Muscle layer of colon (tissue), 2 donors: Measurements from ENCODE around the gene MRPL49.

Experiments used
- H3K27ac ChIP-seq: one replicate; pipeline ENCODE4 v1.7.0; 2013; ENCODE audit warnings: low read depth, mild to moderate bottlenecking, low read length, moderate library complexity
- H3K27me3 ChIP-seq, 2 donors: one replicate each; pipeline ENCODE4 v1.7.0; 2013; ENCODE audit warnings: low read length in 2 of 2, mild to moderate bottlenecking in 2 of 2; ENCODE audit not compliant: insufficient read depth in 2 of 2, control insufficient read depth in 1 of 2
- H3K36me3 ChIP-seq: one replicate; pipeline ENCODE4 v1.7.0; 2013; ENCODE audit warnings: mild to moderate bottlenecking, low read length; ENCODE audit not compliant: insufficient read depth
- H3K4me1 ChIP-seq: one replicate; pipeline ENCODE4 v1.7.0; 2013; ENCODE audit warnings: mild to moderate bottlenecking, low read length; ENCODE audit not compliant: insufficient read depth
- H3K4me3 ChIP-seq, 2 donors: one replicate each; pipeline ENCODE4 v1.7.0; 2013; ENCODE audit warnings: low read length in 2 of 2, low read depth in 1 of 2, mild to moderate bottlenecking in 1 of 2, moderate library complexity in 1 of 2
- H3K9ac ChIP-seq: one replicate; pipeline ENCODE4 v1.7.0; 2013; ENCODE audit warnings: low read length
- H3K9me3 ChIP-seq: one replicate; pipeline ENCODE4 v1.7.0; 2013; ENCODE audit warnings: mild to moderate bottlenecking, low read length
- donor health status: abdominal sarcoma.
- donor health status: Adenocarcinoma of cecum.

MRPL49 gene

DNA sequence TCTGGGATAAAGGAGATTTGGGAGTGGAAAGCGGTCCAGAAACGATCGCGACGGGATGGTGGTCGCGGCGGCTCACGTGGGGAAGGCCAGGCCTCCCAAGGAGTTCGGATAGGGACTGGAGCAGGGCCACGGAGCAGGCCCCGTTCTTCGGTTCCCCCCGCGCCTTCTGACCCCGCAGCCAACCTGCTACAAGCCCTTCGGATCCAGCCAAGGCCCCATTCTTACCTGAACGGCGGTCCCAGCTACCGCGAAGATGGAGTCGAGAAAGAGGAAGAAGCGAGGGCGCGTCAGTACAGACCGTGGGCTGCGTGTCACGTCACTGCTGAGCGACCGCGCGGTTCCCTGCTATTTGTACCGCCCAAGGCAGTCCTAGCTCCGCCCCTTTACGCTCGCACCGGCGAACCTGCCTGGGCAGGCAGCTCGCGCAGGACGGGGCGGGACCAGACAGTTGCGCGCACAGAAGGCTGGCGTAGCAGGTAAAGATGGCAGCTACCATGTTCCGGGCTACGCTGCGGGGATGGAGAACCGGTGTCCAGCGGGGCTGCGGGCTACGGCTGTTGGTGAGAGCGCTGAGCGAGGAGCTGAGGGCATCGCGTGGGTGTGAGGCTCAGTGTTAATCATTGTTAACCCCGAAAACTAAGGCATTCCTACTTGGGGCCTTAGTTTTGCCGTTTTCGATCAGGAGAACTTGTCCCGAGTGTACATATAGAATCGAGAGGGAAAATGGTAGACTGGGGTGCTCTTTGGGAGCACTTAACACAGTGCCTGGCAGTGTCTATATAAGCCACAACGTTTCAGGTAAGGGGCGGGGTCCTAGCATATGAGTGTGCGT lies at the start of gene MRPL49, which contains the start of gene FAU:
Gene MRPL49 (plus strand): TSS at position 457 of the 832 bp plus-strand sequence. CDS start 26 bp downstream, at position 483.
Gene FAU (minus strand): TSS at position 270 of the 832 bp plus-strand sequence. CDS start 321 bp downstream, outside the sequence.
- peak within 1 kb of the TSS; percentile 79 for H3K9ac ChIP-seq
- peak within 1 kb of the TSS; percentile 73 to 88 for H3K4me3 ChIP-seq
- H3K9me3 ChIP-seq = no peaks in the 10 kb centered on the region
- peak within 1 kb of the TSS; percentile 98 for H3K27ac ChIP-seq
- H3K27me3 ChIP-seq = no peaks in the 10 kb centered on the region
- peaks cover 11% of the 10 kb centered on the region for H3K4me1 ChIP-seq
- peaks cover 50% of the 10 kb centered on the region for H3K36me3 ChIP-seq

GRCh38 chr11:65072631-65072966 lies 49.5 kb upstream of the MRPL49 start:
- H3K4me1 ChIP-seq = no peaks in the 10 kb centered on the region
- no peaks in the 10 kb centered on the region for H3K27me3 ChIP-seq
- no peak overlapping the region for H3K9ac ChIP-seq
- no peaks in the 10 kb centered on the region for H3K9me3 ChIP-seq
- H3K27ac ChIP-seq = no peak overlapping the region
- no peaks in the 10 kb centered on the region for H3K36me3 ChIP-seq
- no peak overlapping the region for H3K4me3 ChIP-seq

DNA sequence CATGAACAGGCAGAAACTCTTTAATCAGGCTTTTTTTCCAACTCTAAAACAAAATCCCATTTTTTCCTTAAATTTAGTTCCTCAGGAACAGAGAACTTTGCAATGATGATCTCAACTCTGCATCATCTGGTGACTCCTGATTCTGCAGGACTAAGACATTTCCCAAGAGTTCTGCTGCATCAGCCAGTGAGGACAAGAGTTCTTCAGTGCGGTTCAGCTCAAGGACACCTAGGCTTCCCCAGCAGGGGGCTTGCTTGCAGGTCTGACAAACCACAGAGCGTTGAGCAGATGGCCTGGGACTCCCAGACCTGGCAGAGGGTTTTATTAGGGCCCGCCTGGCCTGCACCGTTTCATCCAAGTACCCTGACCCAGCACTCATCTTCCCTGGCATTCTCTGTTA lies 44.7 kb upstream of the MRPL49 start:
- H3K4me3 ChIP-seq = no peak overlapping the region
- no peaks in the 10 kb centered on the region for H3K9me3 ChIP-seq
- no peaks in the 10 kb centered on the region for H3K36me3 ChIP-seq
- no peak overlapping the region for H3K27ac ChIP-seq
- H3K27me3 ChIP-seq = no peaks in the 10 kb centered on the region
- no peak overlapping the region for H3K9ac ChIP-seq
- no peaks in the 10 kb centered on the region for H3K4me1 ChIP-seq

- H3K4me3 ChIP-seq = no peak overlapping the region
- peaks cover under 1% of the 10 kb centered on the region for H3K4me1 ChIP-seq
- no peak overlapping the region for H3K9ac ChIP-seq
- no peaks in the 10 kb centered on the region for H3K36me3 ChIP-seq
- H3K27ac ChIP-seq = no peak overlapping the region
- no peaks in the 10 kb centered on the region for H3K9me3 ChIP-seq
- no peaks in the 10 kb centered on the region for H3K27me3 ChIP-seq
These were observed 44.0 kb upstream of the MRPL49 start for GRCh38 chr11:65078151-65078550.

DNA sequence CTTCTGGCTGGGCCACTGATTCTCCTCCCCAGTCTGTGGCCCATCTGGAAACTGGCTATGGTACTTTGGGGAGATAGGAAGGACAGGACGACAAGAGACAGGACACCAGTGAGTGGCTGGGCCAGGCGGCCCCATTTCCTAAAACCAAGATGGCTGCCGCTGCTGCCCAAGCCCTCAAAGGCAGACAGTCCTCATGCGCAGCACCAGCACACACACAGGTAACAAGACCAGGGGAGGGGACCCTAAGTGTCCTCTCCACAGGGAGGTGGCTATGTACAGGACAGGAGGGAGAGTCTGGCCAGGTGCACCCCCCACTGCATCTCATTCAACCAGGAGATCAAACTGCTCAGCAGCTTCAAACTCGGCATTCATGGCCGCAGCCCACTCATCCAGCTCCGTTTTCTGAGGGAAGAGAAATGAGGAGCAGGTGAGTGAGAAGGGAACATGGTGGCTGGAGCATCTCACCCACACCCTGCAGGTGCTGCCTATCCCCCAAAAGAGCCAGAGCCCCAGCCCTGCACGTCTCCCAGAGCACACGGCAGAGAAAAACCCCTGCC lies 43.3 kb upstream of the MRPL49 start:
- Histone ChIP-seq H3K9ac (no peak overlapping the region), H3K4me1 (peaks cover 6% of the 10 kb centered on the region), H3K27ac (no peak overlapping the region)

GRCh38 chr11:65083134-65083833 lies 38.8 kb upstream of the MRPL49 start:
- Histone ChIP-seq H3K9ac (no peak overlapping the region), H3K4me3 (peak overlapping the region; percentile 40 to 92), H3K27me3 (no peaks in the 10 kb centered on the region), H3K36me3 (peaks cover 31% of the 10 kb centered on the region), H3K4me1 (peaks cover 18% of the 10 kb centered on the region), H3K27ac (peak overlapping the region; percentile 37), H3K9me3 (no peaks in the 10 kb centered on the region)

More for the DNA sequence above, 43.3 kb upstream of the MRPL49 start:
- no peak overlapping the region for H3K4me3 ChIP-seq
- no peaks in the 10 kb centered on the region for H3K36me3 ChIP-seq
- no peaks in the 10 kb centered on the region for H3K27me3 ChIP-seq
- no peaks in the 10 kb centered on the region for H3K9me3 ChIP-seq

- Histone ChIP-seq H3K27me3 (no peaks in the 10 kb centered on the region), H3K4me1 (peaks cover 18% of the 10 kb centered on the region), H3K27ac (peak within 1 kb of the TSS; percentile 97), H3K4me3 (peak within 1 kb of the TSS; percentile 40 to 92), H3K9me3 (no peaks in the 10 kb centered on the region), H3K36me3 (peaks cover 31% of the 10 kb centered on the region), H3K9ac (peak within 1 kb of the TSS; percentile 95)
These were observed 38.1 kb upstream of the MRPL49 start, which contains the start of the genes CDCA5 and ZFPL1 for GRCh38 chr11:65083834-65084597. CDCA5 (minus strand) TSS chr11:65084040; CDS start chr11:65083978, 62 bp downstream. ZFPL1 (plus strand) TSS chr11:65084222; CDS start chr11:65084699, 477 bp downstream.

- Histone ChIP-seq H3K36me3 (peaks cover 31% of the 10 kb centered on the region), H3K27ac (peak overlapping the region; percentile 97), H3K9me3 (no peaks in the 10 kb centered on the region), H3K4me3 (peak overlapping the region; percentile 40 to 92), H3K4me1 (peaks cover 18% of the 10 kb centered on the region), H3K27me3 (no peaks in the 10 kb centered on the region), H3K9ac (peak overlapping the region; percentile 95)
These were observed 37.3 kb upstream of the MRPL49 start for GRCh38 chr11:65084598-65085375.

GRCh38 chr11:65085446-65085845 lies 36.7 kb upstream of the MRPL49 start:
- Histone ChIP-seq H3K36me3 (peaks cover 31% of the 10 kb centered on the region), H3K4me3 (no peak overlapping the region), H3K27ac (no peak overlapping the region), H3K9ac (no peak overlapping the region), H3K4me1 (peaks cover 18% of the 10 kb centered on the region), H3K9me3 (no peaks in the 10 kb centered on the region), H3K27me3 (no peaks in the 10 kb centered on the region)

DNA sequence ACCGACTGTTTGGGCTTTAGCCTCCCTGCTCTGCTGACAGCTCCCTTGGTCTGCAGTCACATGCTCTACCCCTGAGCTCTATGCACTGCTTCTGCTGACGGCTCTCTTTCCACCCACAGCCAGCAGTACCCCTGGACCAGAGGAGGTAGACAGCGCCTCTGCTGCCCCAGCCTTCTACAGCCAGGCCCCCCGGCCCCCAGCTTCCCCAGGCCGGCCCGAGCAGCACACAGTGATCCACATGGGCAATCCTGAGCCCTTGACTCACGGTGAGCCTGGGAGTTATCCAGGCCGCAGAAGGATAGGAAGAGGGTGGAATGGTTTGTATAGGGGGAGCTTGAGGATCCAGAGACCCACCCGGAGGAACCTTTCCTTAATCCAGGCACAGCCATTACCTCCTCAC lies 35.3 kb upstream of the MRPL49 start:
- H3K27me3 ChIP-seq = no peaks in the 10 kb centered on the region
- no peaks in the 10 kb centered on the region for H3K9me3 ChIP-seq
- no peak overlapping the region for H3K9ac ChIP-seq
- no peak overlapping the region for H3K27ac ChIP-seq
- H3K4me3 ChIP-seq = no peak overlapping the region
- H3K4me1 ChIP-seq = peaks cover 18% of the 10 kb centered on the region
- H3K36me3 ChIP-seq = peaks cover 31% of the 10 kb centered on the region
